Esophagus muscularis mucosa (tissue), 4 donors: ENCODE data around the gene KRT86.

ENCODE experiments used
- EP300 ChIP-seq: sonication (generic); formaldehyde crosslinking; IDR thresholded peaks from one replicate; pipeline ENCODE4 v1.6.1; 2017; ENCODE audit warnings: antibody characterized with exemption
- POLR2A ChIP-seq: fragments of 450-650 bp; IDR thresholded peaks from one replicate; pipeline ENCODE4 v1.6.1; 2017; ENCODE audit warnings: antibody characterized with exemption, moderate library complexity, mild to moderate bottlenecking, low read depth
- POLR2AphosphoS5 ChIP-seq, 2 donors: sonication (generic); formaldehyde crosslinking; IDR thresholded peaks; one replicate each; pipeline ENCODE4 v1.6.1; 2017; ENCODE audit warnings: antibody characterized with exemption in 2 of 2
- TF ChIP-seq, protein P1 (sequence below), 3 experiments: fragments of 200-600 bp in 2 of 3; fragments of 450-650 bp in 1 of 3; sonication (generic) in 2 of 3; IDR thresholded peaks; one replicate each; pipeline ENCODE4 v1.5.1; 2017 to 2019; ENCODE audit warnings: antibody characterized with exemption in 3 of 3, mild to moderate bottlenecking in 2 of 3, moderate library complexity in 1 of 3

DNA sequence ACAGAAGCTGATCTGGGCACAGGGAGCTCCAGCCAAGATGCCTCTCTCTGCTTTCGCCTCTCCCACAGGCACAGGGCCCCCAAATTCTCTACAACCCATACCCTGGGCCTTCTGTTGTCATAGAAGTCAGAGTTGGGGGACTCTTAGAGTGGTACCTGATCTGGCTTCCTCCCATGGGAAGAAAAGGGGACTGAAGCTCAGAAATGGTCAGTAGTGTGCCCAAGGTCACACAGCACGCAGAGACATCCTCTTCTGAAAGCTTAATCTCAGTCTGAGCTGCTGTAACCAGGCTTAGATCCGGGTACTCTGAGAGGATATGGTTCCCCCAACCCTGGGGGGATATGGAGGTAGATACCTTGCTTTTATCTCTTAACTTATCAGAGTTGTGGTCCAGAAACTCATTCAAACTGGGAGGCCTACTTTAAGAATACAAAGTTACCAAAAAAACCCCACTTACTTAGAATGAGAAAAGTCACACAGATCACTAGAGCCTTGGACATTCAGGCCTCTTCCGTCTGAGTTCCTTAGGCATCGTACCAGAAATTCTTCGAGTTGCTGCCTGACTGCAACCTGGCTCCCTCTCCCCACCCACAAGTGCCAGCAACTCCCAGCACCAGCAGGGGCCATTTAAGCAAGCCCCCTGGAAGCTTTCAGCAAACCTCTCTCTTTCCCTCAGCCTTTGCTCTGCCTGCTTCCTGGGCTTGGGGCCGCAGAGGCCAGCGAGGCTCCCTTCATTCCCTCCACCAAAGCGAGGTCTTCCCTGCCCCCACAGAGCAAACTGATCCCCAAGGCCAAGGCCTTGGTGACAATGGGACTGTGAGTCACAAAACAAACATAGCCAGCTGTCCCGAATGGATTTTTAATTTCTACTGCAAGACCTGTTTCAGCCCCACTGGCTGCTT, 27.5 kb upstream of the KRT86 start:
- TF ChIP-seq, protein P1, sequence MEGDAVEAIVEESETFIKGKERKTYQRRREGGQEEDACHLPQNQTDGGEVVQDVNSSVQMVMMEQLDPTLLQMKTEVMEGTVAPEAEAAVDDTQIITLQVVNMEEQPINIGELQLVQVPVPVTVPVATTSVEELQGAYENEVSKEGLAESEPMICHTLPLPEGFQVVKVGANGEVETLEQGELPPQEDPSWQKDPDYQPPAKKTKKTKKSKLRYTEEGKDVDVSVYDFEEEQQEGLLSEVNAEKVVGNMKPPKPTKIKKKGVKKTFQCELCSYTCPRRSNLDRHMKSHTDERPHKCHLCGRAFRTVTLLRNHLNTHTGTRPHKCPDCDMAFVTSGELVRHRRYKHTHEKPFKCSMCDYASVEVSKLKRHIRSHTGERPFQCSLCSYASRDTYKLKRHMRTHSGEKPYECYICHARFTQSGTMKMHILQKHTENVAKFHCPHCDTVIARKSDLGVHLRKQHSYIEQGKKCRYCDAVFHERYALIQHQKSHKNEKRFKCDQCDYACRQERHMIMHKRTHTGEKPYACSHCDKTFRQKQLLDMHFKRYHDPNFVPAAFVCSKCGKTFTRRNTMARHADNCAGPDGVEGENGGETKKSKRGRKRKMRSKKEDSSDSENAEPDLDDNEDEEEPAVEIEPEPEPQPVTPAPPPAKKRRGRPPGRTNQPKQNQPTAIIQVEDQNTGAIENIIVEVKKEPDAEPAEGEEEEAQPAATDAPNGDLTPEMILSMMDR (IDR thresholded peaks at IDR 0.05), result no peak
- no peak for TF ChIP-seq EP300
- no peak for TF ChIP-seq POLR2A
- TF ChIP-seq POLR2AphosphoS5 (IDR thresholded peaks at IDR 0.05), result no peak
